Measurements from ENCODE around the gene DNAH5.

The DNAH5 gene

DNA sequence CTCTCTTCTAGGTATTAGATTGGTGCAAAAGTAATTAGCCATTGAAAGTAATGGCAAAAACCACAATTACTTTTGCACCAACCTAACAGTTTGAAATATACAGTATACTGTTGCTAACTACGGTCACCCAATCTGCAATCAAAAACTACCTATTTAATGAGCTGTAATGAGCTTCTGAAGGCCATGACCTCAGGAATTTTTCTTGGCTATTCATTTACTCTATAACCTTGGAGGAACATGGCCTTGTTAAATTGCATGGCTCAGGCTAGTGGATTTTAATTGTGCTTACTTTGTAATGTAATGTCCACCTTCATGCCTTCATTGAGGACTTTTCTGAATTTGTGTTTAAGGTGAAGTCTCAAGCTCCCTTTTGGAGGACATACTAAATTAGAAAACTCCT is 24.7 kb downstream of the DNAH5 start:
- Mint-ChIP-seq H3K4me1 (no peaks in the 10 kb centered on the region), H3K27ac (no peak overlapping the region), H3K9me3 (no peaks in the 10 kb centered on the region), H3K4me3 (no peak overlapping the region), H3K36me3 (no peaks in the 10 kb centered on the region), H3K27me3 (peaks cover 4% of the 10 kb centered on the region)
- DNase-seq (ENCODE audit: low spot score in 2 of 2) = no peak
- ATAC-seq (ENCODE audit: low read depth) = no peak

DNA sequence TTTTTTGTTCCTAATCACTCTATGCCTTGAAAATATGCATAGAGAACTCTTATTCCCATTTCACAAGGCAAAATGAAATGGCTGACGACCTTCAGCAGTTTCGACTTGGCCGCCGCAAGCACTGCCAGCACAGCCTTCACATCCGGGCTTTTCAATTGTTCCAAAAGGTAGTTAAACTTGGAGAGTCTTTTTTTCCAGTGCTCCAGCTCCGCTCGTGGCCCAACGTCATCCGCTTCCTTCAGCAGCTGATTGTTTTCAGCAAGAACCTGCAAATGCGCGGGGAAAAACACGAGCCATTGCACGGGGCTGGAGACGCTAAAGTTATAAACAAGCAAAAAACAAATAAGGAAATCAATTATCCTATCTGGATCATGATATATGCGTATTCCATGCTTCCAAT is 25.4 kb downstream of the DNAH5 start:
- H3K36me3 Mint-ChIP-seq = no peaks in the 10 kb centered on the region
- H3K27ac Mint-ChIP-seq = no peak overlapping the region
- no peaks in the 10 kb centered on the region for H3K9me3 Mint-ChIP-seq
- no peaks in the 10 kb centered on the region for H3K4me1 Mint-ChIP-seq
- peaks cover 4% of the 10 kb centered on the region for H3K27me3 Mint-ChIP-seq
- ATAC-seq (ENCODE audit: low read depth) (no peak), DNase-seq (ENCODE audit: low spot score in 2 of 2) (no peak)
- H3K4me3 Mint-ChIP-seq = no peak overlapping the region

GRCh38 chr5:13917061-13917460 is 27.4 kb downstream of the DNAH5 start:
- Mint-ChIP-seq H3K27me3 (peaks cover 4% of the 10 kb centered on the region), H3K4me3 (no peak overlapping the region), H3K36me3 (no peaks in the 10 kb centered on the region), H3K9me3 (no peaks in the 10 kb centered on the region), H3K27ac (no peak overlapping the region), H3K4me1 (no peaks in the 10 kb centered on the region)
- DNase-seq (ENCODE audit: low spot score in 2 of 2) = no peak
- ATAC-seq (ENCODE audit: low read depth) = no peak

- H3K27me3 Mint-ChIP-seq = no peaks in the 10 kb centered on the region
- H3K4me1 Mint-ChIP-seq = no peaks in the 10 kb centered on the region
- no peaks in the 10 kb centered on the region for H3K36me3 Mint-ChIP-seq
- no peak for DNase-seq (ENCODE audit: low spot score in 2 of 2)
- no peak overlapping the region for H3K4me3 Mint-ChIP-seq
- no peaks in the 10 kb centered on the region for H3K9me3 Mint-ChIP-seq
- no peak overlapping the region for H3K27ac Mint-ChIP-seq
- ATAC-seq (ENCODE audit: low read depth) = no peak
These were observed 30.5 kb downstream of the DNAH5 start for GRCh38 chr5:13913962-13914361.

- H3K9me3 Mint-ChIP-seq = no peaks in the 10 kb centered on the region
- ATAC-seq (ENCODE audit: low read depth) (no peak), DNase-seq (ENCODE audit: low spot score in 2 of 2) (no peak)
- H3K27me3 Mint-ChIP-seq = no peaks in the 10 kb centered on the region
- no peak overlapping the region for H3K4me3 Mint-ChIP-seq
- no peak overlapping the region for H3K27ac Mint-ChIP-seq
- H3K36me3 Mint-ChIP-seq = no peaks in the 10 kb centered on the region
- no peaks in the 10 kb centered on the region for H3K4me1 Mint-ChIP-seq
These were observed 33.7 kb downstream of the DNAH5 start for GRCh38 chr5:13910637-13911288.

GRCh38 chr5:13910201-13910600 is 34.3 kb downstream of the DNAH5 start:
- DNase-seq (ENCODE audit: low spot score in 2 of 2) (no peak), ATAC-seq (ENCODE audit: low read depth) (no peak)
- no peaks in the 10 kb centered on the region for H3K27me3 Mint-ChIP-seq
- no peak overlapping the region for H3K4me3 Mint-ChIP-seq
- no peaks in the 10 kb centered on the region for H3K4me1 Mint-ChIP-seq
- H3K27ac Mint-ChIP-seq = no peak overlapping the region
- H3K36me3 Mint-ChIP-seq = no peaks in the 10 kb centered on the region
- no peaks in the 10 kb centered on the region for H3K9me3 Mint-ChIP-seq

- DNase-seq (ENCODE audit: low spot score in 2 of 2) = no peak
- Mint-ChIP-seq H3K36me3 (no peaks in the 10 kb centered on the region), H3K27me3 (no peaks in the 10 kb centered on the region), H3K9me3 (no peaks in the 10 kb centered on the region), H3K4me3 (no peak overlapping the region), H3K27ac (no peak overlapping the region), H3K4me1 (no peaks in the 10 kb centered on the region)
- ATAC-seq (ENCODE audit: low read depth) = no peak
These were observed 35.2 kb downstream of the DNAH5 start for GRCh38 chr5:13909271-13909670.

DNA sequence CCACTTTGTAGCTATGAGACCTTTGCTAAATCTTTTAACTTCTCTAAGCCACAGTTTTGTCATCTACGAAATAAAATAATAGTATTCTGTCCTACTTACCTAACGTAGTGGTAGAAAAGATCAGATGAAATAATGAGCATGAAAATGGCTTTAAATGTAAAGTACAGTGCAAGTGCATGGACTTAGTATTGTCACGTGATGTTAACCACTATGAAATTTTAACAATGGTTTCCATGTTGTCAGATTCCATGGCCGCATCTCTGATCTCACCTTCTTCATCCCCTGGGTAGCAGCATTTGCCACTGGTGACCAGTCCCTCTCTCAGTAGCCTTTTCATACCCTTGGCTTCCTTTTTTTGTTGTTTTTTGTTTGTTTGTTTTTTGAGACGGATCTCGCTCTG is 45.9 kb downstream of the DNAH5 start:
- Mint-ChIP-seq H3K27me3 (peaks cover 1% of the 10 kb centered on the region), H3K4me1 (no peaks in the 10 kb centered on the region), H3K4me3 (no peak overlapping the region), H3K36me3 (no peaks in the 10 kb centered on the region), H3K9me3 (peaks cover 4% of the 10 kb centered on the region), H3K27ac (no peak overlapping the region)
- ATAC-seq (ENCODE audit: low read depth) (no peak), DNase-seq (ENCODE audit: low spot score in 2 of 2) (no peak)

DNA sequence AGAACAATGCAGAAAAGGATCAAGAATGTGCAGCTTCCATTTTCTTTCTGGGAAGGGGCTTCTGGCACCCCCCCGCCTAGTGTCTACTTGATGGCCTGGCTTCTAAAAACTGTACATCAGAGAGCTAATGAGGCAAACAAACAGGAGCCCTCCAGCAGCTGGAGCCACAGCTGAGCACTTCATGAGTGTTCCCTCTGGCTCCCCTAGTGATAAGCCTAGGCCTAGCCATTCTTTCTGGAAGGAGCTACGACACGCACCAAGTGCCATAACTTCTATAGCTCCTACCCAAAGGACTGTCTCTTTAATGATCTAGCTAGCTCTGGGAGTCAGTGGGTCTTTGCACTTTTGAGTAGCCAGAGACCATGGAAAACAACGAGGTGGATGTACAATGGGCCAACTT is 66.1 kb downstream of the DNAH5 start:
- H3K9me3 Mint-ChIP-seq = peaks cover 16% of the 10 kb centered on the region
- ATAC-seq (ENCODE audit: low read depth) (no peak), DNase-seq (ENCODE audit: low spot score in 2 of 2) (no peak)
- no peaks in the 10 kb centered on the region for H3K27me3 Mint-ChIP-seq
- H3K36me3 Mint-ChIP-seq = no peaks in the 10 kb centered on the region
- no peak overlapping the region for H3K4me3 Mint-ChIP-seq
- no peak overlapping the region for H3K27ac Mint-ChIP-seq
- H3K4me1 Mint-ChIP-seq = no peaks in the 10 kb centered on the region

DNA sequence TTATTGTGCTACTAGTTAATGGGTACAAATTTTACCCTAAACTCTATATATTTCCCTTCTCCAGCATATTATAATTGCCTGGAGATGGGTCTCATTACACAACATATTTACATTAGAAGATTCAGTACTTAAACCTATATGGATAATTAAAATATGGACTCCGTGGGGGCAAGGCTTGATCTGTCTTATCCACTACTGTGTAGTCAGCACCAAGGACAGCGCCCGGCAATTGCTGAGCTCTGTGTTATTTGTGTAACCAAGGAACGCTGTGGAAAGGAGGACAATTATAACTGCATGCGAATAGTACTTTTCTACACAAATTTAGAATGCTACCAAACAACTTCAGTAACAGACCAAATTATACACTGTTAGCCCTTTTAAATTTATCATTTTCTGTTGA is 77.7 kb downstream of the DNAH5 start:
- DNase-seq (ENCODE audit: low spot score in 2 of 2) (no peak), ATAC-seq (ENCODE audit: low read depth) (no peak)
- no peaks in the 10 kb centered on the region for H3K4me1 Mint-ChIP-seq
- no peaks in the 10 kb centered on the region for H3K27me3 Mint-ChIP-seq
- no peak overlapping the region for H3K27ac Mint-ChIP-seq
- peaks cover 7% of the 10 kb centered on the region for H3K9me3 Mint-ChIP-seq
- no peak overlapping the region for H3K4me3 Mint-ChIP-seq
- H3K36me3 Mint-ChIP-seq = no peaks in the 10 kb centered on the region

GRCh38 chr5:13865312-13865711 is 79.2 kb downstream of the DNAH5 start:
- H3K4me3 Mint-ChIP-seq = no peak overlapping the region

GRCh38 chr5:13860146-13860545 is 84.3 kb downstream of the DNAH5 start:
- no peak for DNase-seq (ENCODE audit: low spot score in 2 of 2)
- no peak for ATAC-seq (ENCODE audit: low read depth)
- no peaks in the 10 kb centered on the region for H3K27me3 Mint-ChIP-seq
- H3K4me3 Mint-ChIP-seq = no peak overlapping the region
- no peaks in the 10 kb centered on the region for H3K36me3 Mint-ChIP-seq
- peaks cover 10% of the 10 kb centered on the region for H3K9me3 Mint-ChIP-seq
- no peaks in the 10 kb centered on the region for H3K4me1 Mint-ChIP-seq
- H3K27ac Mint-ChIP-seq = no peak overlapping the region

More at GRCh38 chr5:13865312-13865711, 79.2 kb downstream of the DNAH5 start:
- H3K36me3 Mint-ChIP-seq = no peaks in the 10 kb centered on the region
- no peaks in the 10 kb centered on the region for H3K4me1 Mint-ChIP-seq
- DNase-seq (ENCODE audit: low spot score in 2 of 2) (no peak), ATAC-seq (ENCODE audit: low read depth) (no peak)
- H3K27ac Mint-ChIP-seq = no peak overlapping the region
- H3K27me3 Mint-ChIP-seq = no peaks in the 10 kb centered on the region
- peaks cover 7% of the 10 kb centered on the region for H3K9me3 Mint-ChIP-seq

DNA sequence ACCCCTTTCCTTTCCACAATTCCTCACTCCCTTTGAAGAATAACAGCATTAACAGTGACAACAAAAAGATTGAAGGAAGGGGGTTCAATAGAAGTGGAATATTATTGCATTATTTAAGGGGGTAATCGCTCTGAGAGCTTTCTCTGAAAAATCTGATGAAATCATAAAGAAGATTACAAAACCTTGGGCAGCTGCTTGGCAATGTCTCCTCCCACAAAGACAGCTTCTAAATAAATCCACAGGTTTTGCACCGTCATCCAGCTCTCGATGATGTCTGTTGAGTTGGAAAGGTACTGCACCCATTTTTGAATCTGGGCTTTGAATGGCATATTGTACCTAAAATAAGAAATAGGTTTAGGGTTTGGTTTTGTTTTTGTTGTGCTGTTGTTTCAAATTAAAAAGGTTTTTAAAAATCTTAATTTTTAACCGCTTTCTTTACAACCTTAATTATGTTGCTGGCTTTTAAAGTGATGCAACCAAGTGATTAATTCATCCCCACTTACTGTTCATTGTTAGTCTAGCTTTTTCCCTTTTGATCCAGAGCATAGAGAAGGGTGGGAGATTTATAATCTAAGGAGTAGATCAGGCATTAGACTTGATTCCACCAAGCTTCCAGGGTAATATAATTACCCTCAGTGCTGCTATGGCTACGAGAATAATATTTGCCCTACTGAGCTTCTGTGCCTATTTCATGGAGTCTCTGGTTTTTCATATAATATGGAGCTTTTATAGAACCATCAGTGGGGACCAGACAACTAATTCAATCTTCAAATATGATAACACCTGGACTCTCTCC is 85.0 kb downstream of the DNAH5 start:
- no peak for ATAC-seq (ENCODE audit: low read depth)
- no peak overlapping the region for H3K4me3 Mint-ChIP-seq
- no peaks in the 10 kb centered on the region for H3K27me3 Mint-ChIP-seq
- H3K9me3 Mint-ChIP-seq = peaks cover 11% of the 10 kb centered on the region
- DNase-seq (ENCODE audit: low spot score in 2 of 2) = no peak
- H3K36me3 Mint-ChIP-seq = no peaks in the 10 kb centered on the region
- H3K27ac Mint-ChIP-seq = no peak overlapping the region
- H3K4me1 Mint-ChIP-seq = no peaks in the 10 kb centered on the region

GRCh38 chr5:13843175-13843846 is 101.2 kb downstream of the DNAH5 start:
- H3K27ac Mint-ChIP-seq = no peak overlapping the region
- H3K4me1 Mint-ChIP-seq = no peaks in the 10 kb centered on the region
- no peaks in the 10 kb centered on the region for H3K36me3 Mint-ChIP-seq
- ATAC-seq (ENCODE audit: low read depth) (no peak), DNase-seq (ENCODE audit: low spot score in 2 of 2) (no peak)
- no peaks in the 10 kb centered on the region for H3K27me3 Mint-ChIP-seq
- H3K4me3 Mint-ChIP-seq = no peak overlapping the region
- H3K9me3 Mint-ChIP-seq = no peaks in the 10 kb centered on the region

Data from memory B cell (primary cell).